Measurements from ENCODE around the gene HOXC6.

The HOXC6 gene

GRCh38 chr12:54028314-54029201, at the start of gene HOXC6:
TSS of gene HOXC6 (plus strand) at chr12:54028440. CDS start at chr12:54028522, 82 bp downstream.
- Histone ChIP-seq H4K20me1 (peaks cover 94% of the 10 kb centered on the region), H3K27ac (no peak within 1 kb of the TSS), H3K4me3 (no peak within 1 kb of the TSS)

GRCh38 chr12:53978477-53979356, 49.5 kb upstream of the HOXC6 start:
- no peak overlapping the region for H3K27ac ChIP-seq
- no peak overlapping the region for H3K9ac ChIP-seq
- no peak overlapping the region for H3K4me3 ChIP-seq
- peaks cover 94% of the 10 kb centered on the region for H4K20me1 ChIP-seq
- H3K9me3 ChIP-seq = peaks cover 23% of the 10 kb centered on the region
- H3K4me2 ChIP-seq = no peak overlapping the region
- no peaks in the 10 kb centered on the region for H3K36me3 ChIP-seq
- peaks cover 100% of the 10 kb centered on the region for H3K27me3 ChIP-seq
- H3K4me1 ChIP-seq = no peaks in the 10 kb centered on the region
- no peak for TF ChIP-seq Cebpa-rat (IDR thresholded peaks at IDR 0.05)

More at GRCh38 chr12:54028314-54029201, at the start of gene HOXC6:
- Histone ChIP-seq H3K36me3 (no peaks in the 10 kb centered on the region), H3K27me3 (peaks cover 100% of the 10 kb centered on the region), H3K4me2 (no peak within 1 kb of the TSS), H3K9me3 (peaks cover 26% of the 10 kb centered on the region), H3K4me1 (no peaks in the 10 kb centered on the region), H3K9ac (no peak within 1 kb of the TSS)
- no peak for TF ChIP-seq Cebpa-rat (IDR thresholded peaks at IDR 0.05)

GRCh38 chr12:53980104-53980801, 48.0 kb upstream of the HOXC6 start:
- Histone ChIP-seq H3K4me3 (no peak overlapping the region), H3K27me3 (peaks cover 100% of the 10 kb centered on the region), H3K4me1 (no peaks in the 10 kb centered on the region), H4K20me1 (peaks cover 90% of the 10 kb centered on the region), H3K9ac (no peak overlapping the region), H3K27ac (no peak overlapping the region), H3K9me3 (peaks cover 24% of the 10 kb centered on the region), H3K36me3 (no peaks in the 10 kb centered on the region), H3K4me2 (no peak overlapping the region)
- no peak for TF ChIP-seq Cebpa-rat (IDR thresholded peaks at IDR 0.05)

GRCh38 chr12:53980802-53981496, 47.3 kb upstream of the HOXC6 start:
- H3K4me3 ChIP-seq = no peak overlapping the region
- no peak for TF ChIP-seq Cebpa-rat (IDR thresholded peaks at IDR 0.05)
- H3K4me2 ChIP-seq = no peak overlapping the region
- peaks cover 90% of the 10 kb centered on the region for H4K20me1 ChIP-seq
- no peak overlapping the region for H3K9ac ChIP-seq
- H3K36me3 ChIP-seq = no peaks in the 10 kb centered on the region
- no peak overlapping the region for H3K27ac ChIP-seq
- no peaks in the 10 kb centered on the region for H3K4me1 ChIP-seq
- peaks cover 27% of the 10 kb centered on the region for H3K9me3 ChIP-seq
- H3K27me3 ChIP-seq = peaks cover 100% of the 10 kb centered on the region

GRCh38 chr12:53981634-53982565, 46.3 kb upstream of the HOXC6 start:
- peaks cover 90% of the 10 kb centered on the region for H4K20me1 ChIP-seq
- no peak overlapping the region for H3K4me3 ChIP-seq
- TF ChIP-seq Cebpa-rat (IDR thresholded peaks at IDR 0.05) = no peak
- no peak overlapping the region for H3K27ac ChIP-seq
- peaks cover 100% of the 10 kb centered on the region for H3K27me3 ChIP-seq
- peaks cover 19% of the 10 kb centered on the region for H3K9me3 ChIP-seq
- no peak overlapping the region for H3K9ac ChIP-seq
- H3K4me1 ChIP-seq = no peaks in the 10 kb centered on the region
- no peaks in the 10 kb centered on the region for H3K36me3 ChIP-seq
- no peak overlapping the region for H3K4me2 ChIP-seq

GRCh38 chr12:53982648-53983567, 45.3 kb upstream of the HOXC6 start:
- TF ChIP-seq Cebpa-rat (IDR thresholded peaks at IDR 0.05) = no peak
- Histone ChIP-seq H3K36me3 (no peaks in the 10 kb centered on the region), H3K27me3 (peaks cover 100% of the 10 kb centered on the region), H3K4me1 (no peaks in the 10 kb centered on the region), H3K9me3 (peaks cover 16% of the 10 kb centered on the region), H3K4me3 (no peak overlapping the region), H4K20me1 (peaks cover 91% of the 10 kb centered on the region), H3K27ac (no peak overlapping the region), H3K9ac (no peak overlapping the region), H3K4me2 (no peak overlapping the region)

GRCh38 chr12:53983568-53983949, 44.7 kb upstream of the HOXC6 start:
- H4K20me1 ChIP-seq = peaks cover 93% of the 10 kb centered on the region
- no peak overlapping the region for H3K4me2 ChIP-seq
- H3K4me1 ChIP-seq = no peaks in the 10 kb centered on the region
- H3K36me3 ChIP-seq = no peaks in the 10 kb centered on the region
- TF ChIP-seq Cebpa-rat (IDR thresholded peaks at IDR 0.05) = no peak
- no peak overlapping the region for H3K27ac ChIP-seq
- H3K9ac ChIP-seq = no peak overlapping the region
- no peak overlapping the region for H3K4me3 ChIP-seq
- H3K27me3 ChIP-seq = peaks cover 100% of the 10 kb centered on the region
- peaks cover 16% of the 10 kb centered on the region for H3K9me3 ChIP-seq
